ENCODE data around the gene CXCL6. TPM values are rescaled to one million over a fixed set of nuclear protein-coding genes. Genes with fewer than 3 reads are reported as not detected.

The CXCL6 gene
- total RNA-seq, 1 experiment from 2014 or later = 23.4 TPM

DNA sequence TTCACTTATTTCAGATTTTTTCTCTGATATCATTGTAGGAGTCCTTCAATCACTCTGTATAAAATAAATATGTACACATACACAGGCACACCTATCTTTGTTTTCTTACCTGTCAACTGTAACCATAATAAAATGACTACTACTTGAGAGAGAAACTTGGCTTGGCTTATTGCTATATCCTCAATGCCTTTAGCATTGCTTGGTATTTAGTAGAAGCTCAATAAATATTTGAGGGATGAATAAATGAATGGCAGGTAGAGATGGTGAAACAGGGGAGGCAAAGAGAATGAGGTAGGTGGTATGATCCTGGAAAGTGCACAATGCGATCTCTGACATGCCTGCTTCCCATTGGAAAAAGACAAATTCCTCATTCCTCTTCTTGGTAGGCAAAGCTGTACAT is 21.8 kb upstream of the CXCL6 start:
- Histone ChIP-seq H2AFZ (ENCODE audit: low read length) (no peak overlapping the region; the same call in 1 of the 2 replicates), H4K20me1 (ENCODE audit: low read length) (no peaks in the 10 kb centered on the region), H3K27ac (ENCODE audit: low read length) (peak overlapping the region; percentile 95), H3F3A (ENCODE audit: low read length, unreplicated experiment) (peaks cover 9% of the 10 kb centered on the region), H3K9me2 (replicated peaks; ENCODE audit: low read length) (no peaks in the 10 kb centered on the region), H3K79me2 (ENCODE audit: low read length) (no peaks in the 10 kb centered on the region), H3K9me3 (ENCODE audit: low read length) (no peaks in the 10 kb centered on the region), H3K36me3 (ENCODE audit: low read depth, low read length) (no peaks in the 10 kb centered on the region), H3K27me3 (ENCODE audit: low read length) (no peaks in the 10 kb centered on the region), H3K4me2 (ENCODE audit: low read length) (peak overlapping the region; percentile 60), H3K9ac (ENCODE audit: low read length) (peak overlapping the region; percentile 70), H3K4me1 (ENCODE audit: insufficient read depth, low read length) (peaks cover 43% of the 10 kb centered on the region), H3K4me3 (ENCODE audit: low read length) (no peak overlapping the region)
- ATAC-seq (peak; percentile 68), DNase-seq (peak; percentile 93)
- TF ChIP-seq, protein P1, sequence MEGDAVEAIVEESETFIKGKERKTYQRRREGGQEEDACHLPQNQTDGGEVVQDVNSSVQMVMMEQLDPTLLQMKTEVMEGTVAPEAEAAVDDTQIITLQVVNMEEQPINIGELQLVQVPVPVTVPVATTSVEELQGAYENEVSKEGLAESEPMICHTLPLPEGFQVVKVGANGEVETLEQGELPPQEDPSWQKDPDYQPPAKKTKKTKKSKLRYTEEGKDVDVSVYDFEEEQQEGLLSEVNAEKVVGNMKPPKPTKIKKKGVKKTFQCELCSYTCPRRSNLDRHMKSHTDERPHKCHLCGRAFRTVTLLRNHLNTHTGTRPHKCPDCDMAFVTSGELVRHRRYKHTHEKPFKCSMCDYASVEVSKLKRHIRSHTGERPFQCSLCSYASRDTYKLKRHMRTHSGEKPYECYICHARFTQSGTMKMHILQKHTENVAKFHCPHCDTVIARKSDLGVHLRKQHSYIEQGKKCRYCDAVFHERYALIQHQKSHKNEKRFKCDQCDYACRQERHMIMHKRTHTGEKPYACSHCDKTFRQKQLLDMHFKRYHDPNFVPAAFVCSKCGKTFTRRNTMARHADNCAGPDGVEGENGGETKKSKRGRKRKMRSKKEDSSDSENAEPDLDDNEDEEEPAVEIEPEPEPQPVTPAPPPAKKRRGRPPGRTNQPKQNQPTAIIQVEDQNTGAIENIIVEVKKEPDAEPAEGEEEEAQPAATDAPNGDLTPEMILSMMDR (conservative IDR thresholded peaks at IDR 0.05; ENCODE audit: low read depth, low read length) = no peak
- no peak for TF ChIP-seq EZH2 (IDR thresholded peaks at IDR 0.05; ENCODE audit: low read length, unreplicated experiment)
- BruUV-seq (replicated peaks) = no TSS peak
- ChIA-PET POLR2A (ENCODE audit: unreplicated experiment) (interaction anchor here (0.6 to 0.7 kb wide), 3 partner anchors 13 to 320 kb away, joined by 3 read pairs; no protein-coding TSS in a partner anchor), CTCF (no interaction called here)
- intact Hi-C loops (cut with micrococcal nuclease) = no loop called here

DNA sequence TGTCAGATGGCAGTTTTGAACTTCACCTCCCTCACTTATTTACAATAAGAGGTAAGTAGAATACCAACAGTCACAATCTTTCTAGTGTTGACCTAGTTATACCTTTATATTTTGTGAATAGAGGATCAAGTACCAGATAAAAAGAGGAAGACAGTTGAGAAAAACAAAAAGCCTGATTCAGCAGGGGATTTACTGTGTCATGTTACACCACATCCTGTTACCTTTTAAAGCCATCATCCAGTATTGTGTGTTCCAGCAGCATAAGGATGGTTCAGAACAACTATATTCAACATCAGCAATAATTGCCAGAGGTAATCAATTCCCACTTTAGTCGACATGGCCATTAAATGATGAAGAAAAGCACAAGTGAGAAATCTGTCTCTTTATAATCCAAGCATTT is 21.3 kb upstream of the CXCL6 start:
- Histone ChIP-seq H3K4me2 (ENCODE audit: low read length) (peak overlapping the region; percentile 60), H3K4me3 (ENCODE audit: low read length) (no peak overlapping the region), H3K36me3 (ENCODE audit: low read depth, low read length) (no peaks in the 10 kb centered on the region), H3K9me3 (ENCODE audit: low read length) (no peaks in the 10 kb centered on the region), H3K27me3 (ENCODE audit: low read length) (no peaks in the 10 kb centered on the region), H3F3A (ENCODE audit: low read length, unreplicated experiment) (peaks cover 9% of the 10 kb centered on the region), H3K4me1 (ENCODE audit: insufficient read depth, low read length) (peaks cover 43% of the 10 kb centered on the region), H2AFZ (ENCODE audit: low read length) (no peak overlapping the region; the same call in 1 of the 2 replicates), H4K20me1 (ENCODE audit: low read length) (no peaks in the 10 kb centered on the region), H3K9me2 (replicated peaks; ENCODE audit: low read length) (no peaks in the 10 kb centered on the region), H3K79me2 (ENCODE audit: low read length) (no peaks in the 10 kb centered on the region), H3K9ac (ENCODE audit: low read length) (peak overlapping the region; percentile 70), H3K27ac (ENCODE audit: low read length) (peak overlapping the region; percentile 95)
- DNase-seq = peak; percentile 72
- CTCF ChIA-PET = no interaction called here
- ATAC-seq = peak; percentile 54
- POLR2A ChIA-PET (ENCODE audit: unreplicated experiment) = interaction anchor here (0.6 kb wide), 1 partner anchor 319 kb away, joined by 3 read pairs; no protein-coding TSS in a partner anchor
- intact Hi-C loops (cut with micrococcal nuclease) = no loop called here
- BruUV-seq (replicated peaks) = no TSS peak
- TF ChIP-seq, protein P1 (conservative IDR thresholded peaks at IDR 0.05; ENCODE audit: low read depth, low read length) = no peak
- no peak for TF ChIP-seq EZH2 (IDR thresholded peaks at IDR 0.05; ENCODE audit: low read length, unreplicated experiment)
- TF ChIP-seq EZH2phosphoT487 (IDR thresholded peaks at IDR 0.05; ENCODE audit: borderline replicate concordance, low read length) = no peak

DNA sequence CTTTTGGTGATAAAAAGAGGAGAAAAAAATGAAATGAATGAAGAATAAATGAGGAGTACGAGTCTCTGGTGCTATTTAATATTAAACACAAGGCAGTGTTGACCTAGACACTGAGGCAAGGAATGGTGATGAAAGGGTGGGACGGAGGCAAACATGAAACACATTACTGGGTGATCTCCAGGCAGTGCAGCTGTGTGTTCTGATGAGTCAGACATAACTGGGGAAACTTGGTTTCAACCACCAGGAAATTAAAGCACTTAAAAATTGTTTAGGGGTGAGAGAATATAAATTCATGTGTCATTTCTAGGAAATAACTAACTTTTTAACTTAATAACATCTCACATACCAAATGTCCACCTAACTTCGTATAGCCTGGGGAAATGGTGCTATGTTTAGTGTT is 19.7 kb upstream of the CXCL6 start:
- Histone ChIP-seq H3K36me3 (ENCODE audit: low read depth, low read length) (no peaks in the 10 kb centered on the region), H2AFZ (ENCODE audit: low read length) (no peak overlapping the region), H3F3A (ENCODE audit: low read length, unreplicated experiment) (peaks cover 9% of the 10 kb centered on the region), H3K79me2 (ENCODE audit: low read length) (no peaks in the 10 kb centered on the region), H3K4me2 (ENCODE audit: low read length) (peak overlapping the region; percentile 23), H3K4me1 (ENCODE audit: insufficient read depth, low read length) (peaks cover 43% of the 10 kb centered on the region), H4K20me1 (ENCODE audit: low read length) (no peaks in the 10 kb centered on the region), H3K9me2 (replicated peaks; ENCODE audit: low read length) (no peaks in the 10 kb centered on the region), H3K9ac (ENCODE audit: low read length) (peak overlapping the region; percentile 70; the same call in 1 of the 2 replicates), H3K4me3 (ENCODE audit: low read length) (no peak overlapping the region), H3K9me3 (ENCODE audit: low read length) (no peaks in the 10 kb centered on the region), H3K27ac (ENCODE audit: low read length) (peak overlapping the region; percentile 95), H3K27me3 (ENCODE audit: low read length) (no peaks in the 10 kb centered on the region)
- ChIA-PET POLR2A (ENCODE audit: unreplicated experiment) (interaction anchor here (0.5 kb wide), 1 partner anchor 73 kb away, joined by 4 read pairs; no protein-coding TSS in a partner anchor), CTCF (no interaction called here)
- DNase-seq (peak; percentile 89), ATAC-seq (peak; percentile 76)
- TF ChIP-seq, protein P1 (conservative IDR thresholded peaks at IDR 0.05; ENCODE audit: low read depth, low read length) = no peak
- TF ChIP-seq EZH2phosphoT487 (IDR thresholded peaks at IDR 0.05; ENCODE audit: borderline replicate concordance, low read length) (no peak), EZH2 (IDR thresholded peaks at IDR 0.05; ENCODE audit: low read length, unreplicated experiment) (no peak)
- intact Hi-C loops (cut with micrococcal nuclease) = loop anchor here (2.0 kb wide), 1 partner anchor 48 kb away; no protein-coding TSS in a partner anchor
- no TSS peak for BruUV-seq (replicated peaks)

All from PC-3 (cell line).